ENCODE measurements around the gene FOXRED2. TPM values are rescaled to one million over a fixed set of nuclear protein-coding genes. Genes with fewer than 3 reads are reported as not detected.

Gene FOXRED2
- total RNA-seq, 2 donors from 2014 or later = 2.0 to 4.9 TPM

GRCh38 chr22:36442506-36443197 is 64.2 kb downstream of the FOXRED2 start:
- Histone ChIP-seq H3K9me3 (no peaks in the 10 kb centered on the region), H3K27ac (no peak overlapping the region), H3K27me3 (no peaks in the 10 kb centered on the region), H3K4me1 (peaks cover 15% of the 10 kb centered on the region), H3K4me3 (no peak overlapping the region), H3K36me3 (replicated peaks in 1 of 2; ENCODE audit: insufficient read depth in 1 of 2, low read depth in 2 of 2) (no peaks in the 10 kb centered on the region)
- TF ChIP-seq CTCF (IDR thresholded peaks at IDR 0.05) = no peak
- no peak for TF ChIP-seq POLR2A (IDR thresholded peaks at IDR 0.05)
- DNase-seq (no peak), ATAC-seq (no peak)
- intact Hi-C loops (cut with DNase I) = loop anchor here (10.0 kb wide), 1 partner anchor 48 kb away; no protein-coding TSS in a partner anchor
- WGBS, 2 donors = 85 to 86% methylated on average over 9 to 12 of the region's 12 CpGs

DNA sequence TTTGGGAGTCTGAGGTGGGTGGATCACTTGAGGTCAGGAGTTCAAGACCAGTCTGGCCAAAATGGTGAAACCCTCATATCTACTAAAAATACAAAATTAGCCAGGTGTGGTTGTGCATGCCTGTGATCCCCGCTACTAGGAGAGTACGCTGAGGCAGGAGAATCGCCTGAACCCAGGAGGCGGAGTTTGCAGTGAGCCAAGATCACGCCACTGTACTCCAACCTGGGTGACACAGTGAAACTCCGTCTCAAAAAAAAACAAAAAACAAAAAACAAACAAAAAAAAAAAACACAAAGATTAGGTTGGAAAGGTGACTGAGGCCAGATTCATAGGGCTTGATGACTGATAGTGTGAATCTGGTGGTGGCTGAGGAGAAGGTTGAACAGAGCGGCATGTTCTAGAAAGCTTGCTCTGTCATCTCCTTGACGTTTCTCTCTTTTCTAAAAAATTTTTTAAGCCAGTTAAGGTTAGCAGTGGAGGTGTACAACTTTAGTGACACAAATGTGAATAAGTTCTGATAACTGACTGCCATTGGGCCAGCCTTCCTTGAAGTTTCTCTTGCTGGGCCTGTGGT is 66.3 kb downstream of the FOXRED2 start:
- WGBS, 2 donors = 71 to 75% methylated on average over 8 of the region's 8 CpGs
- ATAC-seq (no peak), DNase-seq (no peak)
- Histone ChIP-seq H3K4me1 (peaks cover 29% of the 10 kb centered on the region), H3K4me3 (no peak overlapping the region), H3K27ac (peak overlapping the region in 2 of 4 donors; percentile 58 to 67), H3K27me3 (no peaks in the 10 kb centered on the region), H3K36me3 (replicated peaks in 1 of 2; ENCODE audit: insufficient read depth in 1 of 2, low read depth in 2 of 2) (no peaks in the 10 kb centered on the region), H3K9me3 (no peaks in the 10 kb centered on the region)
- TF ChIP-seq CTCF (IDR thresholded peaks at IDR 0.05) = no peak
- no peak for TF ChIP-seq POLR2A (IDR thresholded peaks at IDR 0.05)
- intact Hi-C loops (cut with DNase I) = loop anchor here (10.0 kb wide), 1 partner anchor 46 kb away; no protein-coding TSS in a partner anchor

DNA sequence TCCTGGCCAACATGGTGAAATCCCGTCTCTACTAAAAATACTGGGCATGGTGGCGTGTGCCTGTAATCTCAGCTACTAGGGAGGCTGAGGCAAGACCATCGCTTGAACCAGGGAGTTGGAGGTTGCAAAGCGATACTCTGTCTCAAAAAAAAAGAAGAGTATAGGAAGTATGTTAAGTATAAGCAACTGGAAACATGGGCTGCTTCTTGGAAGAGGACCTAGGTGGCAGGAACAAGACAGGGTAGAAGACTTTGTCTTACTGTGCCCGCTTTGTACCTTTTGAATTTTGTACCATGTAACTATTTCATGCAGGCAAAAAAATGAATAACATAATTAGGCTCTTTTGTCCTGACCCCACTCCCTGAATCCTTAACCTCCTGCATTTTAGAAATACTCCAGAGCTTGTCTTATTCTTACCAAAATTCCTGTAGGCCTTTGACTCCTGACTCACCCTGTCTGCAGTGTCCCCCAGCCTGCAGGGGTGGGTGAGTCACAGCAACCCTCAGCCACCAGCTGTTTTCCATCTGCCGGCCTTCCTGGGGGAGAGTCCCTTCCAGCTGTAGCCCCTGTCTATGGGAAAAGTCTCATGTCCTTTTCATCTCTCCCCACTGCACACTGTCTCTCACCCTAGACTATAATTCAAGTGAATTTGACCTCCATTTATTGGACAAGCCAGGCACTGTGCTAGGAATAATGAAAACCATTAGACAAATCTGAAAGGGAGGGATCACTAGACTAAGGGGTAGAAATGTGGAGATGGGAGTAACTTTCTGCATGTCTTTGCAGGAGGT is 67.2 kb downstream of the FOXRED2 start:
- Histone ChIP-seq H3K27me3 (no peaks in the 10 kb centered on the region), H3K27ac (peak overlapping the region in 3 of 4 donors; percentile 22 to 67 (median 58)), H3K4me1 (peaks cover 37% of the 10 kb centered on the region), H3K36me3 (replicated peaks in 1 of 2; ENCODE audit: insufficient read depth in 1 of 2, low read depth in 2 of 2) (no peaks in the 10 kb centered on the region), H3K9me3 (no peaks in the 10 kb centered on the region), H3K4me3 (no peak overlapping the region)
- peak in 3 of 4 donors; percentile 64 to 79 (median 71) for DNase-seq
- TF ChIP-seq POLR2A (IDR thresholded peaks at IDR 0.05) (no peak), CTCF (IDR thresholded peaks at IDR 0.05) (no peak)
- intact Hi-C loops (cut with DNase I) = loop anchor here (10.0 kb wide), 1 partner anchor 45 kb away; no protein-coding TSS in a partner anchor
- WGBS, 2 donors = 80 to 84% methylated on average over 6 of the region's 6 CpGs
- peak; percentile 36 for ATAC-seq

Small RNAs within 50 kb of the gene (small RNA-seq; reads per million reads assigned to genes)
- not detected for gene RF00019

Other genes starting within 250 kb of the FOXRED2 start
- 100 to 1,000 TPM; 294 to 323 TPM for gene MYH9, start 119.1 kb downstream of the FOXRED2 start, total RNA-seq
- 10 to 100 TPM; 27.0 to 44.5 TPM for gene TXN2, start 25.4 kb downstream of the FOXRED2 start, total RNA-seq
- 100 to 1,000 TPM; 136 to 177 TPM for gene EIF3D, start 22.1 kb upstream of the FOXRED2 start, total RNA-seq
- not detected for gene CACNG2, start 196.7 kb upstream of the FOXRED2 start, total RNA-seq

All from body of pancreas (tissue), 4 donors.